GM12872 (cell line): ENCODE data around the gene NMNAT2.

Source experiments
- TF ChIP-seq, protein P1 (sequence below): IDR thresholded peaks from 3 replicates; pipeline ENCODE4 v1.5.1; 2011; ENCODE audit warnings: low read depth, mild to moderate bottlenecking, low read length, moderate library complexity; ENCODE audit not compliant: insufficient read depth

The NMNAT2 gene

DNA sequence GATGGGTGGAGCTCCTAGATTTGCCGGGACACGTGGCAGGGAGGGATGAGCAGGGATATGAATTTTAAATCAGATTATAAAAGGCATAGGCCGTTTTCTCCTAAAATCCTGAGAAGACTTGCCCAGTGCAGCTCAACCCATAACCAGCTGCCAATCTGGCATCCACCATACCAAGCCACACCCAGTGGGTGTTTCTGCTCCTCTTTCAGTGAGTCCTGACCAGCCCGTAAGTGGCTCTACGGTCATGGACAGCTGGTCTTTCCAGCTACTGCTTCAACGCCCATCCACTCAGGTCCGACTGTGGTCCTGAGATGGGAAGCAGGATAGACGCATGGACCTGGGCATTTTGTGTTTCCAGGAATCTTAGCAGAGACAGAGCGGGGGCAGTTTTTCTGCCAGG lies 124.9 kb downstream of the NMNAT2 start:
- TF ChIP-seq, protein P1, sequence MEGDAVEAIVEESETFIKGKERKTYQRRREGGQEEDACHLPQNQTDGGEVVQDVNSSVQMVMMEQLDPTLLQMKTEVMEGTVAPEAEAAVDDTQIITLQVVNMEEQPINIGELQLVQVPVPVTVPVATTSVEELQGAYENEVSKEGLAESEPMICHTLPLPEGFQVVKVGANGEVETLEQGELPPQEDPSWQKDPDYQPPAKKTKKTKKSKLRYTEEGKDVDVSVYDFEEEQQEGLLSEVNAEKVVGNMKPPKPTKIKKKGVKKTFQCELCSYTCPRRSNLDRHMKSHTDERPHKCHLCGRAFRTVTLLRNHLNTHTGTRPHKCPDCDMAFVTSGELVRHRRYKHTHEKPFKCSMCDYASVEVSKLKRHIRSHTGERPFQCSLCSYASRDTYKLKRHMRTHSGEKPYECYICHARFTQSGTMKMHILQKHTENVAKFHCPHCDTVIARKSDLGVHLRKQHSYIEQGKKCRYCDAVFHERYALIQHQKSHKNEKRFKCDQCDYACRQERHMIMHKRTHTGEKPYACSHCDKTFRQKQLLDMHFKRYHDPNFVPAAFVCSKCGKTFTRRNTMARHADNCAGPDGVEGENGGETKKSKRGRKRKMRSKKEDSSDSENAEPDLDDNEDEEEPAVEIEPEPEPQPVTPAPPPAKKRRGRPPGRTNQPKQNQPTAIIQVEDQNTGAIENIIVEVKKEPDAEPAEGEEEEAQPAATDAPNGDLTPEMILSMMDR, result no peak

DNA sequence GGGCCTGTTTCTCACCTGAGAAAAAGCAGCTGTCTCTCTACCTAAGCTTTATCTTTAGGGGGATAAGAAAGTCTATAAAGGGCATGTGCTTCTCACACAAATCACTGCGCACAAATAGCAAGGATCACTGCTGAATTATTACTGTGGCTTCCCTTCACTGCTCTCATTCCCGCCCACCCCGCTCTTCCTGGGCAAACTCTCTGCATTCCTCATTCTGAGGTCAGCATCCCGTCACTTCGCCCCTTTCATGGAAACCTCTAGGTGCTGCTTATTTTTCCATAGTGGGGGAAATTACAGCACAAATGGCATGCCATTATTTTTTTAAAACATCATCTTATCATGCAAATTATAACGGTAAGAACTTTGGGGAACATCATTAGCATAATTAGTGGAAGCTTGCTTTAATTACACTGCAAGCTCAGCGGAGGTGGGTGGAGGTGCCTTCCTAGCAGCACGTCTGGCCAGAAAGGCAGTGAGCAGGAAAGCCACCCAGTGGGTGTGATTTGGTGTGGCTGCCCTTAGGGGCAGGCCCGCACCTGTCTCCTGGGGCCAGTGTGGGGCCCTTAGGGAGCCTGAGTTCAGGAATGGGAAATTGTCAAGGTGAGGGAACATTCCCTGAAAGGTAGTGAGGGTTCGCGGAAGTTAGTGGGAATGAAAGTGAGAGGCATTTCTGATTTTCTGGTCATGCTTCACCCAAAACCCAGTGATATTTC lies 126.2 kb downstream of the NMNAT2 start:
- TF ChIP-seq, protein P1, result no peak

- TF ChIP-seq, protein P1, result no peak
Measured at GRCh38 chr1:183291216-183291762, 126.9 kb downstream of the NMNAT2 start.

DNA sequence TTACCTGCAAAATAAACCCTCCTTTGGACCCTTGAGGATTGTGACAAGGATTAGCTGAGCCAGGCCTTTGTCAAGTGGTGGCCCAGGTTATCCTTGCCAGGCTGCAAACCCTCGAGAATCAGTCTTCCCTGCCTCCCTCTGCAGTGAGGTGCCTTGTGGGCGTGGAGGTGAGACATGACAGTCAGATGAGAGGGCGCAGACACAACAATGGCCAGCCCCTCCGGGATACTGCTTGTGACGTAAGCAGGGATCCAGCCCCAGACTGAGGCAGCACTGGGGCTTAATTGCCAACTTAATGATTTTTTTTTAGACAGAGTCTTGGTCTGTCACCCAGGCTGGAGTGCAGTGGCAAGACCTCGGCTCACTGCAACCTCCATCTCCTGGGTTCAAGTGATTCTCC lies 127.6 kb downstream of the NMNAT2 start:
- TF ChIP-seq, protein P1, result no peak

DNA sequence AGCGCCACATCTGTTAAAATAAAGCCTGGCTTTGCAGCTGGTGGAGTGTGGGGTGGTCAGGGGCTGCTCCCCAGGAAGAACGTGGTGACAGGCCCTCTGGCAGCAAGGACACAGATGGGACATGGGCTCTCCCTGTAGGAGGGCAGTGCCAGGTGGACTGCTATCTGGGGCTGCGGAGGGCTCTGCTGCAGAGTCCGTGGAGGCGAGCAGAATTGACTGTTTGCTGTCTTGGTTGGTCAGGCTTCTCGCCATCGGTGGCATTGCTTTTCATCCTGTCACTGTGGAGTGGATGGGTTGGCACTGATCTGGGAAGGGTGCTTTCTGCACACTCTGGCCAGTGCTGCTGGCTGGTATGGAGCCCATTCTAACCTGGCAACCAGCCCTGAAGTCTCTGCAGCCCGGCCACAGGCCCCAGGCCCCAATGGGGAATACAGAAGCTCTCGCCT lies 129.1 kb downstream of the NMNAT2 start:
- TF ChIP-seq, protein P1, result no peak

GRCh38 chr1:183288583-183288982 lies 129.6 kb downstream of the NMNAT2 start:
- TF ChIP-seq, protein P1, result no peak

GRCh38 chr1:183287191-183287675 lies 130.9 kb downstream of the NMNAT2 start:
- TF ChIP-seq, protein P1, result no peak
